ENCODE measurements around the gene SCFD2.

DNA sequence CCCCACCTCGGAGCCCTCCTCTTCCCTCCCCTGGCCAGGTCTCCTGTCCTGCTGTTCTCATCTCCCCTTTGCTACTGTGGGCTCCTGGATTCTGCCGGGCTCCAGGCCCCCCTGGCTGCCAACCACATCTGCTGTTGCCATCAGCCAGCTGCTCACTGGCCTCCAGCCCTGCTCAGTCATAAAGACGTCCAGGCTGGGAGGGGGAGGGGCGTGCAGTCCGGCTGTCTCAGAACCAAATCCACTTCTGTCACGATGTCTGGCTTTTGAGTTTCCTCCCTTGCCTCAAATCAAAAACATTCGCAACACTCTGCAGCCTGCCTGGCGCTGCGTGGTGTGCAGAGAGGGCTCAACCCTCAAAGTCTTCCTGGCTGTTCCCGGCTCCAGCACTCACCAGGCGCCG lies 496.7 kb downstream of the SCFD2 start:
- TF ChIP-seq, protein P1, sequence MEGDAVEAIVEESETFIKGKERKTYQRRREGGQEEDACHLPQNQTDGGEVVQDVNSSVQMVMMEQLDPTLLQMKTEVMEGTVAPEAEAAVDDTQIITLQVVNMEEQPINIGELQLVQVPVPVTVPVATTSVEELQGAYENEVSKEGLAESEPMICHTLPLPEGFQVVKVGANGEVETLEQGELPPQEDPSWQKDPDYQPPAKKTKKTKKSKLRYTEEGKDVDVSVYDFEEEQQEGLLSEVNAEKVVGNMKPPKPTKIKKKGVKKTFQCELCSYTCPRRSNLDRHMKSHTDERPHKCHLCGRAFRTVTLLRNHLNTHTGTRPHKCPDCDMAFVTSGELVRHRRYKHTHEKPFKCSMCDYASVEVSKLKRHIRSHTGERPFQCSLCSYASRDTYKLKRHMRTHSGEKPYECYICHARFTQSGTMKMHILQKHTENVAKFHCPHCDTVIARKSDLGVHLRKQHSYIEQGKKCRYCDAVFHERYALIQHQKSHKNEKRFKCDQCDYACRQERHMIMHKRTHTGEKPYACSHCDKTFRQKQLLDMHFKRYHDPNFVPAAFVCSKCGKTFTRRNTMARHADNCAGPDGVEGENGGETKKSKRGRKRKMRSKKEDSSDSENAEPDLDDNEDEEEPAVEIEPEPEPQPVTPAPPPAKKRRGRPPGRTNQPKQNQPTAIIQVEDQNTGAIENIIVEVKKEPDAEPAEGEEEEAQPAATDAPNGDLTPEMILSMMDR (IDR thresholded peaks at IDR 0.05 in 4 of 5, conservative IDR thresholded peaks at IDR 0.05 in 1 of 5), result no peak
- no peak for TF ChIP-seq POLR2A (IDR thresholded peaks at IDR 0.05)
